Psoas muscle (tissue), 8 donors: ENCODE data around the gene CLMN. TPM values are rescaled to one million over a fixed set of nuclear protein-coding genes. Genes with fewer than 3 reads are reported as not detected.

Experiments
- ATAC-seq, 4 donors: fragments of 200-7000 bp; cut with Tn5 transposase; one replicate each; pipeline ENCODE4 v1.9.1; 2020; ENCODE audit warnings: moderate library complexity in 3 of 4, mild to moderate bottlenecking in 2 of 4
- DNase-seq, 2 donors: peaks; one replicate each; pipeline ENCODE4 v3.0.0-alpha.2; 2020
- H3K27ac ChIP-seq: fragments of 200-600 bp; one replicate; pipeline ENCODE4 v1.8.0; 2022
- H3K27me3 ChIP-seq, 3 donors: fragments of 200-600 bp in 1 of 3; one replicate each; pipeline versions ENCODE4 v1.6.1 to v1.8.0; 2013 to 2022; ENCODE audit warnings: low read length in 2 of 3, mild to moderate bottlenecking in 2 of 3, moderate library complexity in 1 of 3; ENCODE audit not compliant: insufficient read depth in 3 of 3
- H3K36me3 ChIP-seq, 2 donors: fragments of 200-600 bp in 1 of 2; one replicate each; pipeline versions ENCODE4 v1.6.1 to v1.8.0; 2013 to 2022; ENCODE audit warnings: low read depth in 1 of 2, mild to moderate bottlenecking in 1 of 2, moderate library complexity in 1 of 2; ENCODE audit not compliant: insufficient read depth in 1 of 2
- H3K4me1 ChIP-seq: fragments of 200-600 bp; one replicate; pipeline ENCODE4 v1.8.0; 2022
- H3K4me3 ChIP-seq: fragments of 200-600 bp; one replicate; pipeline ENCODE4 v1.8.0; 2022; ENCODE audit warnings: mild to moderate bottlenecking
- H3K9me3 ChIP-seq: fragments of 200-600 bp; one replicate; pipeline ENCODE4 v1.8.0; 2022
- CTCF ChIP-seq: fragments of 200-600 bp; IDR thresholded peaks from one replicate; pipeline ENCODE4 v1.8.0; 2022; ENCODE audit warnings: antibody characterized with exemption
- WGBS, 3 donors: extraction: QIAGEN DNeasy Blood & Tissue Kit; methylation state at CpG; one replicate each; pipeline versions ENCODE4 v1.1.6 to v1.1.7; 2013; 5-methylcytosine and 5-hydroxymethylcytosine counted together
- intact Hi-C, 2 donors: fragments of 100-400 bp; cut with DNase I; formaldehyde crosslinking; loops; one replicate each; pipeline versions ENCODE4 v1.11.0 to v1.14.2; 2022
- polyA plus RNA-seq, 3 donors: library from polyadenylated mRNA; stranded (reverse); fragments of 200-250 nt; gene quantifications; one replicate each; pipeline ENCODE4 v1.2.3, GENCODE V29; 2013
- total RNA-seq, 4 donors: library from RNA; stranded (reverse); fragmentation: NEBNext Ultra II Directional in 2 of 4; extraction: Animal tissue kit (Norgen Biotek cat#: 25700) in 2 of 4; gene quantifications; one replicate each; pipeline versions ENCODE4 v1.2.1 to v1.2.4, GENCODE V29; 2021 to 2023
- donor health status: healthy with polysubstance abuse.
- donor health status: DM: no; HTN: no; CAD: no; lungs with moderate emphysema.
- donor health status: Bipolar disorder and iron deficiency.
- donor health status: healthy.
- donor health status: DM: yes; HTN: yes; CAD: no.
- donor health status: DM: no; HTN: no; CAD: no.
- donor health status: DM: no; HTN: no; CAD: no.
- donor health status: DM: yes; HTN: yes; CAD: no.

CLMN gene
- total and polyA plus RNA-seq, 7 donors, result 1.7 to 9.6 (median 3.9) TPM

- DNase-seq, result no peak
- no peaks in the 10 kb centered on the region for H3K36me3 ChIP-seq
- H3K9me3 ChIP-seq, result no peaks in the 10 kb centered on the region
- no peak for ATAC-seq
- no peak overlapping the region for H3K4me3 ChIP-seq
- no peaks in the 10 kb centered on the region for H3K27me3 ChIP-seq
- no peak for TF ChIP-seq CTCF
- peaks cover 64% of the 10 kb centered on the region for H3K4me1 ChIP-seq
- 54 to 63% (median 58%) methylated on average over 2 of the region's 2 CpGs for WGBS, 3 donors
- H3K27ac ChIP-seq, result no peak overlapping the region
- intact Hi-C loops, result loop anchor here in 1 of 2 donors (10.0 kb wide), 1 partner anchor 384 kb away; the partner anchor contains the start of gene GLRX5
Measured at GRCh38 chr14:95150910-95151309, 168.8 kb downstream of the CLMN start.

GRCh38 chr14:95149441-95149840 lies 170.3 kb downstream of the CLMN start:
- H3K4me1 ChIP-seq, result peaks cover 49% of the 10 kb centered on the region
- no peak overlapping the region for H3K27ac ChIP-seq
- no peak overlapping the region for H3K4me3 ChIP-seq
- 55 to 72% (median 58%) methylated on average over 3 of the region's 3 CpGs for WGBS, 3 donors
- no peak for ATAC-seq
- peaks cover 9% of the 10 kb centered on the region for H3K9me3 ChIP-seq
- DNase-seq, result no peak
- H3K27me3 ChIP-seq, result no peaks in the 10 kb centered on the region
- no peaks in the 10 kb centered on the region for H3K36me3 ChIP-seq
- no peak for TF ChIP-seq CTCF
- intact Hi-C loops, result no loop called here

- TF ChIP-seq CTCF, result no peak
- Histone ChIP-seq H3K4me3 (no peak overlapping the region), H3K27ac (no peak overlapping the region), H3K4me1 (peaks cover 49% of the 10 kb centered on the region), H3K9me3 (peaks cover 9% of the 10 kb centered on the region), H3K36me3 (no peaks in the 10 kb centered on the region), H3K27me3 (no peaks in the 10 kb centered on the region)
- ATAC-seq, result no peak
- 94 to 95% (median 95%) methylated on average over 7 of the region's 7 CpGs for WGBS, 3 donors
- DNase-seq, result no peak
- intact Hi-C loops, result no loop called here
Measured at GRCh38 chr14:95147597-95147996, 172.1 kb downstream of the CLMN start.

GRCh38 chr14:95146079-95146771 lies 173.5 kb downstream of the CLMN start:
- Histone ChIP-seq H3K4me1 (peaks cover 49% of the 10 kb centered on the region), H3K27ac (no peak overlapping the region)

More at GRCh38 chr14:95146079-95146771, 173.5 kb downstream of the CLMN start:
- no peak for ATAC-seq
- intact Hi-C loops, result no loop called here
- no peak for DNase-seq
- no peaks in the 10 kb centered on the region for H3K36me3 ChIP-seq
- peaks cover 9% of the 10 kb centered on the region for H3K9me3 ChIP-seq
- WGBS, 3 donors, result 73 to 87% (median 75%) methylated on average over 10 of the region's 10 CpGs
- no peak for TF ChIP-seq CTCF
- H3K27me3 ChIP-seq, result no peaks in the 10 kb centered on the region
- H3K4me3 ChIP-seq, result no peak overlapping the region
